ENCODE results near the gene ZNF507. TPM values are rescaled to one million over a fixed set of nuclear protein-coding genes. Genes with fewer than 3 reads are reported as not detected.
A peak's percentile ranks its signal among the peaks of the same experiment; 100 is the strongest.

Gene ZNF507
- total RNA-seq, 1 donor from 2014 or later, result 7.1 TPM

DNA sequence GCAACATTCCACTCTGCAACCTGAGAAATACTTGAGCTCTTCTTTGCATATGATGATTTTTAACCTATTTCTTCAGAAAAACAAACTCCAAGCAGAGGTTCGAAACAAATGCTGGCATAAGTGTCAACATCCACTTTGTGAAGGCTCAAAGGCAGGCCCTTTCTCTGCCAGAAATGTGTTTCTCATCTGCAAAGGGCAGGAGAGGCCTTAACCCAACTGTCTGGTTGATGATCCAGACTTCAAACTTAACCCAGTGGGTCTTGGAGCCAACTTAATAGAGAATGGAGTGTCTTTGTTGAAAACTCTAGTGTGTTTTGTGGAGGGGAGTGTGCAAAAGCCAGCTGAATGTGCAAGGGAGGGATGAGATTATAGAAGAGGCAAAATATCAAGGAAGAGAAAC is 28.3 kb upstream of the ZNF507 start:
- DNase-seq (ENCODE audit: low read depth) (no peak), FAIRE-seq (no peak)
- no peak for TF ChIP-seq CTCF (IDR thresholded peaks at IDR 0.05; ENCODE audit: insufficient read depth, low read length, severe bottlenecking)
- Histone ChIP-seq H3K27me3 (ENCODE audit: control insufficient read depth, insufficient read depth, low read length) (no peaks in the 10 kb centered on the region), H3K4me3 (ENCODE audit: low read depth, low read length) (no peak overlapping the region), H3K36me3 (ENCODE audit: control insufficient read depth, insufficient read depth, low read length) (no peaks in the 10 kb centered on the region)

GRCh38 chr19:32318884-32319520 is 26.4 kb upstream of the ZNF507 start:
- peak; percentile 29 for TF ChIP-seq CTCF (IDR thresholded peaks at IDR 0.05; ENCODE audit: insufficient read depth, low read length, severe bottlenecking)
- DNase-seq (ENCODE audit: low read depth), result no peak
- FAIRE-seq, result no peak
- Histone ChIP-seq H3K27me3 (ENCODE audit: control insufficient read depth, insufficient read depth, low read length) (no peaks in the 10 kb centered on the region), H3K36me3 (ENCODE audit: control insufficient read depth, insufficient read depth, low read length) (no peaks in the 10 kb centered on the region), H3K4me3 (ENCODE audit: low read depth, low read length) (no peak overlapping the region)

GRCh38 chr19:32322541-32322940 is 22.9 kb upstream of the ZNF507 start:
- Histone ChIP-seq H3K4me3 (ENCODE audit: low read depth, low read length) (no peak overlapping the region), H3K27me3 (ENCODE audit: control insufficient read depth, insufficient read depth, low read length) (no peaks in the 10 kb centered on the region), H3K36me3 (ENCODE audit: control insufficient read depth, insufficient read depth, low read length) (no peaks in the 10 kb centered on the region)
- no peak for TF ChIP-seq CTCF (IDR thresholded peaks at IDR 0.05; ENCODE audit: insufficient read depth, low read length, severe bottlenecking)
- DNase-seq (ENCODE audit: low read depth) (peak; percentile 16), FAIRE-seq (no peak)

DNA sequence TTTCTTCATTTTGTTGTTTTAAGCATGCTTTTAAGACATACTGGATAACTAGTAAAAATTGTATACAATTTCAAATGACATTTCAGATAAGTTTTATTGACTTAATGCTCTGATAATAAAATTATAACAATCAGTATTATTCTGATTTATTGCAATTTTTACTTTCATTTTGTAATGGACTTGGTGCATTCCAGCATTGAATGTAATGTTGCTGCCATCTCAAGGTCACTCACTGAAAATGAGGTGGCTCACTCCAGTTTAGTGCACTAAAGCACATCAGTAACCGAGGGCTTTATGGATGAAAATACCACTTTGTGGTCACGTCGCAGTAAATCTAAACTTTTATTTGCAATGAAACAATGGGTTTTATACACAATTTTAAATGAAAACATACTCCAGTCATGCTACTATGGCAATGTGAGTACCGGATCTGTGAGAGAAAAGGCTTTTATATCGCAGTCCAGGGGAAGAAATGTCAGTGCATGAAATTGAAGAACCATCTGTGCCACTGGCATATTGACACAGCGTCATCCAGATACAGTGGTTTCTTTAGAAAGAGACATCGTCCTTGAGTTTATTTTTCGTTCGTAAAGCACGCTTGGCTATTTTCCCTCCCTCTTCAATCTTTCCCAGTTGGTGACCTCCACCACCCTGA is 20.7 kb upstream of the ZNF507 start:
- DNase-seq (ENCODE audit: low read depth), result no peak

DNA sequence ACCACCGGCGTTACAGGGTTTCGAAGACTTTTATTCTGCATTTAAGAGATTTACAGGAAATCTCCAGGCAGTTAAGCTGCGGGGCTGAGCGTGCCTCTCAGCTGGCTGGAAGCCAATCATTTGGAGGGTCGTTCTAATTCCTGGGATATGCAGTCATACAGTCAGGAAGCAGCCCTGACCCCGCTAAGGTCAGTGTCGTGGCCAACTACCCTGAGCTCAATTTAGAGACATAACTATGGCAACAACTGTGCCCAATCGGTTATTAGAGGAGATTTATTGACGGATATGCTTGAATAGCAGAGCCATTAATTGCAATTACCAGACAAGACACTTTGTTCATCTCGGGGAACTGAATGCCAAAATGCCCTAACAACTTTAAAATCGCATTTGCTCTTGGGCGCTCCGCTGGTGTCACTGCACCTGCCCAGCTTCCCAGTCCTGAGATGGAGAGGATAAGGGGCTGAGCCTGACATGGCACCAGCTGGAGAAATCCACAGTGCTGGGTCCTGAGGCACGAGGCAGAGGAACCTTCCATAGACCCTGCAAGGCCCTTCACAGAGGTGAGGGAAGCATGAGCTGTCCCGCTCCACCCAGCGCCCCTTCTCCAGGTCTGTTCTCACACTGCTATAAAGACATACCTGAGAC is 15.1 kb upstream of the ZNF507 start:
- no peak for FAIRE-seq
- no peaks in the 10 kb centered on the region for H3K27me3 ChIP-seq (ENCODE audit: control insufficient read depth, insufficient read depth, low read length)
- no peak overlapping the region for H3K4me3 ChIP-seq (ENCODE audit: low read depth, low read length)
- no peaks in the 10 kb centered on the region for H3K36me3 ChIP-seq (ENCODE audit: control insufficient read depth, insufficient read depth, low read length)
- no peak for TF ChIP-seq CTCF (IDR thresholded peaks at IDR 0.05; ENCODE audit: insufficient read depth, low read length, severe bottlenecking)
- DNase-seq (ENCODE audit: low read depth), result no peak

More for the DNA sequence above, 20.7 kb upstream of the ZNF507 start:
- H3K36me3 ChIP-seq (ENCODE audit: control insufficient read depth, insufficient read depth, low read length), result no peaks in the 10 kb centered on the region
- FAIRE-seq, result no peak
- no peaks in the 10 kb centered on the region for H3K27me3 ChIP-seq (ENCODE audit: control insufficient read depth, insufficient read depth, low read length)
- TF ChIP-seq CTCF (IDR thresholded peaks at IDR 0.05; ENCODE audit: insufficient read depth, low read length, severe bottlenecking), result no peak
- no peak overlapping the region for H3K4me3 ChIP-seq (ENCODE audit: low read depth, low read length)
